Choroid plexus epithelial cell (primary cell): ENCODE data around the gene FSD1.

Experiments used
- DNase-seq: peaks from one replicate; pipeline ENCODE4 v3.0.0-alpha.2; 2010; ENCODE audit warnings: low read depth
- H3K4me3 ChIP-seq: 2 replicates; pipeline ENCODE4 v1.5.1; 2011; ENCODE audit warnings: low read depth, mild to moderate bottlenecking, control low read depth, low read length, moderate library complexity
- CTCF ChIP-seq: conservative IDR thresholded peaks from 2 replicates; pipeline ENCODE4 v1.5.1; 2011; ENCODE audit warnings: low read depth, mild to moderate bottlenecking, control low read depth, inconsistent platforms, low read length, moderate library complexity

FSD1 gene

GRCh38 chr19:4369888-4370260 is 65.5 kb downstream of the FSD1 start:
- H3K4me3 ChIP-seq, result no peak overlapping the region
- peak; percentile 32 for DNase-seq
- TF ChIP-seq CTCF, result peak; percentile 39

- no peak for DNase-seq
- no peak for TF ChIP-seq CTCF
- H3K4me3 ChIP-seq, result no peak overlapping the region
Observed at GRCh38 chr19:4370418-4371041, 66.1 kb downstream of the FSD1 start.

- TF ChIP-seq CTCF, result no peak
- no peak overlapping the region for H3K4me3 ChIP-seq
- no peak for DNase-seq
Observed at GRCh38 chr19:4371247-4372164, 67.1 kb downstream of the FSD1 start.

- no peak for DNase-seq
- no peak overlapping the region for H3K4me3 ChIP-seq
- no peak for TF ChIP-seq CTCF
Observed at GRCh38 chr19:4372165-4373012, 68.0 kb downstream of the FSD1 start.

- H3K4me3 ChIP-seq, result no peak overlapping the region
- no peak for TF ChIP-seq CTCF
- no peak for DNase-seq
Observed at GRCh38 chr19:4373013-4373367, 68.6 kb downstream of the FSD1 start.
